Measurements from ENCODE around the gene EPHA2. TPM values are rescaled to one million over a fixed set of nuclear protein-coding genes. Genes with fewer than 3 reads are reported as not detected.

The EPHA2 gene
- total and polyA plus RNA-seq, 9 donors = 3.3 to 9.8 (median 6.9) TPM

Other genes with a start within 250 kb of the EPHA2 start
- gene ZBTB17, start 180.0 kb downstream of the EPHA2 start, total RNA-seq = 27.4 TPM
- 10 to 100 TPM; 23.8 to 29.1 (median 25.8) TPM for gene ZBTB17, start 180.0 kb downstream of the EPHA2 start, polyA plus RNA-seq (ENCODE audit: insufficient read depth in 1 of 8, insufficient read length in 8 of 8, low replicate concordance in 1 of 8)
- gene SRARP, start 151.8 kb downstream of the EPHA2 start, total RNA-seq = not detected
- gene SRARP, start 151.8 kb downstream of the EPHA2 start, polyA plus RNA-seq (ENCODE audit: insufficient read depth in 1 of 8, insufficient read length in 8 of 8, low replicate concordance in 1 of 8) = under 1 TPM in 2 of 8 donors, not detected in 6; 0.08 to 0.10 TPM
- 39.5 TPM for gene HSPB7, start 138.0 kb downstream of the EPHA2 start, total RNA-seq
- gene HSPB7, start 138.0 kb downstream of the EPHA2 start, polyA plus RNA-seq (ENCODE audit: insufficient read depth in 1 of 8, insufficient read length in 8 of 8, low replicate concordance in 1 of 8) = 100 to 1,000 TPM in 6 of 8 donors, 10 to 100 TPM in 2; 88.2 to 165 (median 142) TPM
- 0.27 TPM for gene CLCNKA, start 134.0 kb downstream of the EPHA2 start, total RNA-seq
- gene CLCNKA, start 134.0 kb downstream of the EPHA2 start, polyA plus RNA-seq (ENCODE audit: insufficient read depth in 1 of 8, insufficient read length in 8 of 8, low replicate concordance in 1 of 8) = 1 to 10 TPM in 2 of 8 donors, under 1 TPM in 6; 0.33 to 1.2 (median 0.73) TPM
- 0.40 TPM for gene CLCNKB, start 112.3 kb downstream of the EPHA2 start, total RNA-seq
- gene CLCNKB, start 112.3 kb downstream of the EPHA2 start, polyA plus RNA-seq (ENCODE audit: insufficient read depth in 1 of 8, insufficient read length in 8 of 8, low replicate concordance in 1 of 8) = under 1 TPM in 7 of 8 donors, not detected in 1; 0.11 to 0.53 (median 0.16) TPM
- 0.09 TPM for gene FAM131C, start 82.4 kb downstream of the EPHA2 start, total RNA-seq
- under 1 TPM in 6 of 8 donors, not detected in 2; 0.09 to 0.53 (median 0.15) TPM for gene FAM131C, start 82.4 kb downstream of the EPHA2 start, polyA plus RNA-seq (ENCODE audit: insufficient read depth in 1 of 8, insufficient read length in 8 of 8, low replicate concordance in 1 of 8)
- 1.3 TPM for gene ARHGEF19, start 56.6 kb upstream of the EPHA2 start, total RNA-seq
- gene ARHGEF19, start 56.6 kb upstream of the EPHA2 start, polyA plus RNA-seq (ENCODE audit: insufficient read depth in 1 of 8, insufficient read length in 8 of 8, low replicate concordance in 1 of 8) = 1 to 10 TPM; 2.4 to 9.2 (median 3.1) TPM
- gene CPLANE2, start 81.1 kb upstream of the EPHA2 start, total RNA-seq = 2.7 TPM
- gene CPLANE2, start 81.1 kb upstream of the EPHA2 start, polyA plus RNA-seq (ENCODE audit: insufficient read depth in 1 of 8, insufficient read length in 8 of 8, low replicate concordance in 1 of 8) = 1 to 10 TPM; 1.7 to 3.4 (median 2.8) TPM
- 14.8 TPM for gene FBXO42, start 196.4 kb upstream of the EPHA2 start, total RNA-seq
- gene FBXO42, start 196.4 kb upstream of the EPHA2 start, polyA plus RNA-seq (ENCODE audit: insufficient read depth in 1 of 8, insufficient read length in 8 of 8, low replicate concordance in 1 of 8) = 10 to 100 TPM; 15.0 to 21.0 (median 16.6) TPM
- gene SZRD1, start 211.2 kb upstream of the EPHA2 start, total RNA-seq = 52.8 TPM
- gene SZRD1, start 211.2 kb upstream of the EPHA2 start, polyA plus RNA-seq (ENCODE audit: insufficient read depth in 1 of 8, insufficient read length in 8 of 8, low replicate concordance in 1 of 8) = 100 to 1,000 TPM in 1 of 8 donors, 10 to 100 TPM in 7; 74.1 to 102 (median 92.4) TPM